Pancreas (tissue), 10 donors: Measurements from ENCODE around the gene NINJ1. TPM values are rescaled to one million over a fixed set of nuclear protein-coding genes. Genes with fewer than 3 reads are reported as not detected.
A peak's percentile ranks its signal among the peaks of the same experiment; 100 is the strongest.

ENCODE experiments used
- ATAC-seq, 4 donors: fragments of 200-7000 bp; cut with Tn5 transposase; one replicate each; pipeline versions ENCODE4 v1.8.0 to v1.9.1; 2020; ENCODE audit warnings: mild to moderate bottlenecking in 4 of 4, moderate library complexity in 4 of 4
- DNase-seq, 6 donors: peaks; one replicate each; pipeline ENCODE4 v3.0.0-alpha.2; 2020
- FAIRE-seq: peaks from 2 replicates; lab custom pipeline; 2012; peaks lifted over from hg19 to GRCh38; lab: Jason Lieb, UNC
- H3K27ac ChIP-seq, 4 donors: fragments of 200-600 bp; sonication (generic); 1 replicate in 3 of 4; 2 replicates in 1 of 4; pipeline versions ENCODE4 v1.5.0 to v1.8.0; 2020
- H3K27me3 ChIP-seq, 4 donors: fragments of 200-600 bp; one replicate each; pipeline ENCODE4 v1.8.0; 2021
- H3K36me3 ChIP-seq, 3 donors: fragments of 200-600 bp; sonication (generic) in 1 of 3; one replicate each; pipeline versions ENCODE4 v1.5.0 to v1.8.0; 2020 to 2021
- H3K4me1 ChIP-seq, 3 donors: fragments of 200-600 bp; one replicate each; pipeline ENCODE4 v1.8.0; 2021
- H3K4me3 ChIP-seq, 4 donors: fragments of 200-600 bp; sonication (generic) in 2 of 4; one replicate each; pipeline versions ENCODE4 v1.5.0 to v1.8.0; 2020 to 2021
- H3K9me3 ChIP-seq, 4 donors: fragments of 200-600 bp; one replicate each; pipeline ENCODE4 v1.8.0; 2021
- CTCF ChIP-seq, 4 donors: fragments of 200-600 bp; sonication (generic) in 3 of 4; IDR thresholded peaks; one replicate each; pipeline versions ENCODE4 v1.5.0 to v1.8.0; 2021; ENCODE audit warnings: antibody characterized with exemption in 4 of 4
- WGBS, 2 donors: extraction: QIAGEN DNeasy Blood & Tissue Kit; methylation state at CpG; one replicate each; pipeline ENCODE4 v1.1.7; 2013; 5-methylcytosine and 5-hydroxymethylcytosine counted together
- intact Hi-C, 3 donors: fragments of 100-400 bp; cut with DNase I; formaldehyde crosslinking; loops; one replicate each; pipeline versions ENCODE4 v1.11.1 to v1.14.2; 2022
- polyA plus RNA-seq, 2 donors: library from polyadenylated mRNA; stranded (reverse); fragments of 200-250 nt; gene quantifications; one replicate each; pipeline ENCODE4 v1.2.3, GENCODE V29; 2013
- total RNA-seq, 6 donors: library from RNA; stranded (reverse); fragmentation: NEBNext Ultra II Directional in 4 of 6; extraction: Animal tissue kit (Norgen Biotek cat#: 25700) in 4 of 6; gene quantifications; one replicate each; pipeline versions ENCODE4 v1.2.1 to v1.2.4, GENCODE V29; 2021 to 2023
- donor health status: healthy with polysubstance abuse.
- donor health status: DM: no; HTN: no; CAD: no; lungs with moderate emphysema.
- donor health status: DM: no; HTN: no; CAD: no.
- donor health status: control.
- donor health status: control.
- donor health status: Bipolar disorder and iron deficiency.
- donor health status: DM: yes; HTN: yes; CAD: no.
- donor health status: DM: no; HTN: no; CAD: no.
- donor health status: DM: no; HTN: no; CAD: no.
- donor health status: DM: yes; HTN: yes; CAD: no.

The NINJ1 gene
- total and polyA plus RNA-seq, 8 donors, result 15.6 to 33.2 (median 21.3) TPM

- no peaks in the 10 kb centered on the region for H3K9me3 ChIP-seq
- ATAC-seq, result peak in 3 of 4 donors; percentile 40 to 66 (median 50)
- H3K27me3 ChIP-seq, result no peaks in the 10 kb centered on the region
- H3K36me3 ChIP-seq, result no peaks in the 10 kb centered on the region
- H3K4me3 ChIP-seq, result no peak overlapping the region
- peaks cover 3 to 14% (median 10%) of the 10 kb centered on the region in 3 donors for H3K4me1 ChIP-seq
- H3K27ac ChIP-seq, result peak overlapping the region in 1 of 4 donors; percentile 24
- intact Hi-C loops, result no loop called here
- peak in 1 of 6 donors; percentile 38 for DNase-seq
- no peak for TF ChIP-seq CTCF (IDR thresholded peaks at IDR 0.05)
- 38 to 40% methylated on average over 12 of the region's 12 CpGs for WGBS, 2 donors
- no peak for FAIRE-seq
These were observed 39.5 kb upstream of the NINJ1 start for GRCh38 chr9:93173365-93174051.

GRCh38 chr9:93172666-93173364, 38.8 kb upstream of the NINJ1 start:
- DNase-seq (peak in 1 of 6 donors; percentile 24), FAIRE-seq (no peak), ATAC-seq (no peak)
- peak overlapping the region in 1 of 4 donors; percentile 24 for H3K27ac ChIP-seq
- WGBS, 2 donors, result 88 to 92% methylated on average over 20 of the region's 20 CpGs
- no peaks in the 10 kb centered on the region for H3K36me3 ChIP-seq
- no peaks in the 10 kb centered on the region for H3K9me3 ChIP-seq
- TF ChIP-seq CTCF (IDR thresholded peaks at IDR 0.05), result no peak
- H3K4me3 ChIP-seq, result no peak overlapping the region
- H3K27me3 ChIP-seq, result no peaks in the 10 kb centered on the region
- H3K4me1 ChIP-seq, result peaks cover 3 to 17% (median 10%) of the 10 kb centered on the region in 3 donors
- intact Hi-C loops, result no loop called here

- FAIRE-seq, result no peak
- no peaks in the 10 kb centered on the region for H3K27me3 ChIP-seq
- H3K9me3 ChIP-seq, result no peaks in the 10 kb centered on the region
- WGBS, 2 donors, result 92 to 94% methylated on average over 8 of the region's 8 CpGs
- H3K36me3 ChIP-seq, result no peaks in the 10 kb centered on the region
- no peak overlapping the region for H3K27ac ChIP-seq
- DNase-seq, result peak in 1 of 6 donors; percentile 16
- peaks cover 3 to 17% (median 10%) of the 10 kb centered on the region in 3 donors for H3K4me1 ChIP-seq
- TF ChIP-seq CTCF (IDR thresholded peaks at IDR 0.05), result no peak
- no peak for ATAC-seq
- intact Hi-C loops, result no loop called here
- H3K4me3 ChIP-seq, result no peak overlapping the region
These were observed 37.4 kb upstream of the NINJ1 start for GRCh38 chr9:93171261-93171990.

GRCh38 chr9:93170571-93170970, 36.5 kb upstream of the NINJ1 start:
- peak in 1 of 6 donors; percentile 17 for DNase-seq
- ATAC-seq, result no peak
- no peak for TF ChIP-seq CTCF (IDR thresholded peaks at IDR 0.05)
- WGBS, 2 donors, result 89% methylated on average over 8 of the region's 8 CpGs
- no peak overlapping the region for H3K4me3 ChIP-seq
- intact Hi-C loops, result no loop called here
- no peaks in the 10 kb centered on the region for H3K36me3 ChIP-seq
- no peaks in the 10 kb centered on the region for H3K9me3 ChIP-seq
- no peaks in the 10 kb centered on the region for H3K27me3 ChIP-seq
- H3K4me1 ChIP-seq, result peaks cover 3 to 17% (median 10%) of the 10 kb centered on the region in 3 donors
- no peak overlapping the region for H3K27ac ChIP-seq
- FAIRE-seq, result no peak
